ENCODE measurements around the gene ADAMTS16. TPM values are rescaled to one million over a fixed set of nuclear protein-coding genes. Genes with fewer than 3 reads are reported as not detected.
A peak's percentile ranks its signal among the peaks of the same experiment; 100 is the strongest.

ADAMTS16 gene
- total and polyA plus RNA-seq, 2 donors from 2014 or later = 5.6 to 7.5 TPM

DNA sequence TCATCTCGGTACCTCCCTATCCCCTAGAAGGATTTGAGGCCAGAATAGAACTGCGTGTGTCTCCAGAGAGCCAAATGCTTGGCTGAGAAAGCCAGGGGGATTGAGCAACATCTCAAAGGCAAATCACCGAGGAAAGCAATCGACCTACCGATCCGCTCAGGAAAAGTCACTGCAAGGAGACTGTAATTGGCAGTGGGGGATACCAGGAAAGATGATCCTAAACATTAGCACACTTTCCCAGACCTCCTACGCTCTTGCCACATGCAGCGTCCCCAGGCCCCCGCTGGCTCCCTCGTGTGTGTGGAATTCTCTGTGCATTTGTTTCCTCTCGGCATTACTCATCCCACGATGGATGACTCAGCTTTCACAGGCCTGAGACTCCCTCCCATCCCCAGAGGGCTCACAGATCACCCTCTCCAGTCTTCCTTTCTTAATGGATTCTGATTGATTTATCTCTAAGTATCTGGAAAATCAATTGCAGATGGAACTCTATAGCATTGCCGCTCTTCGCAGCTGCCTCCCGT lies 200.1 kb downstream of the ADAMTS16 start:
- Histone ChIP-seq H3K36me3 (ENCODE audit: control insufficient read depth in 2 of 3, insufficient read depth in 3 of 3, low read length in 3 of 3) (no peaks in the 10 kb centered on the region), H3K4me1 (ENCODE audit: control insufficient read depth in 2 of 3, insufficient read depth in 2 of 3, low read depth in 1 of 3, low read length in 3 of 3) (peaks cover 2 to 11% (median 6%) of the 10 kb centered on the region in 3 donors), H3K27ac (ENCODE audit: low read depth in 2 of 2, low read length in 2 of 2) (no peak overlapping the region), H3K27me3 (ENCODE audit: control insufficient read depth, insufficient read depth, low read length) (no peaks in the 10 kb centered on the region), H3K4me3 (ENCODE audit: low read length in 3 of 3) (no peak overlapping the region), H3K9me3 (ENCODE audit: control insufficient read depth in 2 of 3, insufficient read depth in 1 of 3, low read length in 3 of 3) (no peaks in the 10 kb centered on the region), H3K9ac (ENCODE audit: low read length in 3 of 3) (no peak overlapping the region)
- no peak for FAIRE-seq
- TF ChIP-seq, protein P1, sequence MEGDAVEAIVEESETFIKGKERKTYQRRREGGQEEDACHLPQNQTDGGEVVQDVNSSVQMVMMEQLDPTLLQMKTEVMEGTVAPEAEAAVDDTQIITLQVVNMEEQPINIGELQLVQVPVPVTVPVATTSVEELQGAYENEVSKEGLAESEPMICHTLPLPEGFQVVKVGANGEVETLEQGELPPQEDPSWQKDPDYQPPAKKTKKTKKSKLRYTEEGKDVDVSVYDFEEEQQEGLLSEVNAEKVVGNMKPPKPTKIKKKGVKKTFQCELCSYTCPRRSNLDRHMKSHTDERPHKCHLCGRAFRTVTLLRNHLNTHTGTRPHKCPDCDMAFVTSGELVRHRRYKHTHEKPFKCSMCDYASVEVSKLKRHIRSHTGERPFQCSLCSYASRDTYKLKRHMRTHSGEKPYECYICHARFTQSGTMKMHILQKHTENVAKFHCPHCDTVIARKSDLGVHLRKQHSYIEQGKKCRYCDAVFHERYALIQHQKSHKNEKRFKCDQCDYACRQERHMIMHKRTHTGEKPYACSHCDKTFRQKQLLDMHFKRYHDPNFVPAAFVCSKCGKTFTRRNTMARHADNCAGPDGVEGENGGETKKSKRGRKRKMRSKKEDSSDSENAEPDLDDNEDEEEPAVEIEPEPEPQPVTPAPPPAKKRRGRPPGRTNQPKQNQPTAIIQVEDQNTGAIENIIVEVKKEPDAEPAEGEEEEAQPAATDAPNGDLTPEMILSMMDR (IDR thresholded peaks at IDR 0.05; ENCODE audit: borderline replicate concordance, extremely low read depth, insufficient read depth) = peak; percentile 31
- peak; percentile 83 to 93 (median 87) for DNase-seq
- intact Hi-C loops (cut with DNase I) = no loop called here

DNA sequence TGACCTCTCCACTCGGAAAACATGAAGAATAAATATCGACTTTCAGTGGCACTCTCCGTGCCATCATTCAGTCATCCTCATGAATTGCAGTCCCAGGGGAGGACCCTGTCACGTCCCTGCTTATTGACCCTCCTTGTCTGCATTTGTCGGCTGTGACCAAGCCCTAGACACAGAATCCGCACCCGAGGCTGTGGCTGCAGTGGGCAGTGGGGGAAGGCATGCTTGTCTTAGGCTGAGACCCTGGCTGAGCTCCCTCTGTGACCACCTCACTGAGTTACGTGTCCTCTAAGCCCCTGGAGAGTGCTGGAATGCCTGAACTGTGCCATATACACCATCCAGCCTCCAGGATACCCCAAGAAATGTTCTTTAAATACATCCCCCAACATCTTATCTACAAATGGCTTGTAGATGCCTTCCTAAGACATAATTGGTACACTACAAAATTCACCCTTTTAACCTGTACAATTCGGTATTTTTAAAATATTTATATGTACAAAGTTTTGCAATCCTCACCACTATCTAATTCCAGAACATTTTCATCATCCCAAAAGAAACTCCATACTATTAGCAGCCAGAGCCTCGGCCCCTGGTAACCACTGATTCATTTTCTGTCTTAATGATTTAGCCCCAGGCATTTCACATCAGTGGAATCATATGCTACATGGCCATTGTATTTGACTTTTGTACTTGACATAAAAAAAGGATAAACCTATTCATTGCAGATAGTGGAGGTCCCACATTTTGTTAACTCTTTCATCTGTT lies 201.6 kb downstream of the ADAMTS16 start:
- no peak overlapping the region for H3K27ac ChIP-seq (ENCODE audit: low read depth in 2 of 2, low read length in 2 of 2)
- H3K9ac ChIP-seq (ENCODE audit: low read length in 3 of 3) = no peak overlapping the region
- no peak for DNase-seq
- H3K36me3 ChIP-seq (ENCODE audit: control insufficient read depth in 2 of 3, insufficient read depth in 3 of 3, low read length in 3 of 3) = no peaks in the 10 kb centered on the region
- FAIRE-seq = no peak
- TF ChIP-seq, protein P1 (IDR thresholded peaks at IDR 0.05; ENCODE audit: borderline replicate concordance, extremely low read depth, insufficient read depth) = no peak
- no peaks in the 10 kb centered on the region for H3K27me3 ChIP-seq (ENCODE audit: control insufficient read depth, insufficient read depth, low read length)
- no peaks in the 10 kb centered on the region for H3K9me3 ChIP-seq (ENCODE audit: control insufficient read depth in 2 of 3, insufficient read depth in 1 of 3, low read length in 3 of 3)
- intact Hi-C loops (cut with DNase I) = no loop called here
- no peak overlapping the region for H3K4me3 ChIP-seq (ENCODE audit: low read length in 3 of 3)
- H3K4me1 ChIP-seq (ENCODE audit: control insufficient read depth in 2 of 3, insufficient read depth in 2 of 3, low read depth in 1 of 3, low read length in 3 of 3) = peaks cover 0 to 4% (median 2%) of the 10 kb centered on the region in 3 donors

DNA sequence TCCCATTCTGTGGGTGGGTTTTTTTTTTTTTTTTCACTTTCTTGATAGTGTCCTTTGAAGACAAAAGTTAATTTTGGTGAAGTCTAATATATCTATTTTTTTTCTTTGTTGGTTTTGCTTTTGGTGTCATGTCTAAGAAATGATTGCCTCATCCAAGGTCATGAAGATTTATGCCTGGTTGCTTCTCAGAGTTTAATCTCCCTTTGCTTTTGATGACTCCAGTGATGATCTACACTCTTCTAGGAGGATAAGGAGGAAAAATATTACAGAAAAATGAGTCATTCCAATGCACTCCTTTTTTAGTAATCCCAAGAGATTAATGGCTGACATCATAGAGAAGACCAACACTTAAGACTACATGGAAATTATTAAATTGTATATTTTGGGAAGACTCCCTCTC lies 202.7 kb downstream of the ADAMTS16 start:
- Histone ChIP-seq H3K9me3 (ENCODE audit: control insufficient read depth in 2 of 3, insufficient read depth in 1 of 3, low read length in 3 of 3) (no peaks in the 10 kb centered on the region), H3K36me3 (ENCODE audit: control insufficient read depth in 2 of 3, insufficient read depth in 3 of 3, low read length in 3 of 3) (no peaks in the 10 kb centered on the region), H3K4me1 (ENCODE audit: control insufficient read depth in 2 of 3, insufficient read depth in 2 of 3, low read depth in 1 of 3, low read length in 3 of 3) (peaks cover 0 to 4% (median 2%) of the 10 kb centered on the region in 3 donors), H3K4me3 (ENCODE audit: low read length in 3 of 3) (no peak overlapping the region), H3K27me3 (ENCODE audit: control insufficient read depth, insufficient read depth, low read length) (no peaks in the 10 kb centered on the region), H3K9ac (ENCODE audit: low read length in 3 of 3) (no peak overlapping the region), H3K27ac (ENCODE audit: low read depth in 2 of 2, low read length in 2 of 2) (no peak overlapping the region)
- DNase-seq = no peak
- TF ChIP-seq, protein P1 (IDR thresholded peaks at IDR 0.05; ENCODE audit: borderline replicate concordance, extremely low read depth, insufficient read depth) = no peak
- no peak for FAIRE-seq
- intact Hi-C loops (cut with DNase I) = no loop called here
